Common myeloid progenitor, CD34-positive (primary cell): ENCODE measurements around the gene ARHGAP26.

ENCODE experiments used
- CTCF ChIA-PET: fragments of 350-600 bp; sonication (Branson Sonifier 250); formaldehyde crosslinking; loops from one replicate; lab custom pipeline; 2021; ENCODE audit warnings: antibody characterized with exemption; lab: Charles Lee
- POLR2A ChIA-PET: fragments of 350-600 bp; sonication (Branson Sonifier 250); formaldehyde crosslinking; loops from one replicate; lab custom pipeline; 2021; ENCODE audit warnings: antibody characterized with exemption; lab: Charles Lee
- DNase-seq, 3 donors: peaks; one replicate each; pipeline versions ENCODE4 v3.0.0 to v3.0.0-alpha.2; 2013
- H3K27ac ChIP-seq, 2 experiments: 1 replicate in 1 of 2; 2 replicates in 1 of 2; pipeline ENCODE4 v1.7.0; 2013; ENCODE audit warnings: inconsistent platforms in 2 of 2, low read length in 2 of 2, mild to moderate bottlenecking in 2 of 2, low read depth in 1 of 2, moderate library complexity in 1 of 2; ENCODE audit not compliant: severe bottlenecking in 2 of 2, insufficient read depth in 1 of 2, poor library complexity in 1 of 2
- H3K27me3 ChIP-seq, 5 experiments: replicated peaks in 2 of 5; 1 replicate in 3 of 5; 2 replicates in 2 of 5; pipeline versions ENCODE4 v1.6.1 to v1.7.0; 2013; ENCODE audit warnings: low read length in 4 of 5, mild to moderate bottlenecking in 2 of 5, moderate library complexity in 2 of 5, inconsistent platforms in 1 of 5; ENCODE audit not compliant: insufficient read depth in 5 of 5, control insufficient read depth in 4 of 5
- H3K36me3 ChIP-seq, 4 experiments: 1 replicate in 2 of 4; 2 replicates in 2 of 4; pipeline versions ENCODE4 v1.6.1 to v1.7.0; 2013; ENCODE audit warnings: low read length in 3 of 4, control low read depth in 1 of 4, mild to moderate bottlenecking in 1 of 4; ENCODE audit not compliant: control insufficient read depth in 4 of 4, insufficient read depth in 4 of 4
- H3K4me1 ChIP-seq, 4 experiments: 1 replicate in 3 of 4; 2 replicates in 1 of 4; pipeline versions ENCODE4 v1.6.1 to v1.7.1; 2013; ENCODE audit warnings: low read length in 3 of 4, mild to moderate bottlenecking in 3 of 4, control low read depth in 1 of 4, inconsistent platforms in 1 of 4, moderate library complexity in 1 of 4; ENCODE audit not compliant: control insufficient read depth in 4 of 4, insufficient read depth in 4 of 4; ENCODE audit errors: control extremely low read depth in 1 of 4
- H3K4me3 ChIP-seq, 7 experiments: 1 replicate in 4 of 7; 2 replicates in 3 of 7; pipeline versions ENCODE4 v1.5.1 to v1.7.0; 2013; ENCODE audit warnings: mild to moderate bottlenecking in 7 of 7, low read length in 6 of 7, moderate library complexity in 6 of 7, inconsistent platforms in 2 of 7, low read depth in 2 of 7, control low read depth in 1 of 7; ENCODE audit not compliant: insufficient read depth in 4 of 7, control insufficient read depth in 1 of 7; ENCODE audit errors: extremely low read depth in 1 of 7
- H3K9me3 ChIP-seq, 5 experiments: 1 replicate in 4 of 5; 2 replicates in 1 of 5; pipeline versions ENCODE4 v1.6.1 to v1.7.1; 2013; ENCODE audit warnings: low read length in 4 of 5, mild to moderate bottlenecking in 2 of 5, inconsistent platforms in 1 of 5, low read depth in 1 of 5, moderate library complexity in 1 of 5; ENCODE audit not compliant: control insufficient read depth in 4 of 5, insufficient read depth in 2 of 5; ENCODE audit errors: control extremely low read depth in 1 of 5
- WGBS: methylation state at CpG from one replicate; pipeline ENCODE4 v1.1.5; 2013; ENCODE audit not compliant: insufficient coverage; 5-methylcytosine and 5-hydroxymethylcytosine counted together

Gene ARHGAP26

DNA sequence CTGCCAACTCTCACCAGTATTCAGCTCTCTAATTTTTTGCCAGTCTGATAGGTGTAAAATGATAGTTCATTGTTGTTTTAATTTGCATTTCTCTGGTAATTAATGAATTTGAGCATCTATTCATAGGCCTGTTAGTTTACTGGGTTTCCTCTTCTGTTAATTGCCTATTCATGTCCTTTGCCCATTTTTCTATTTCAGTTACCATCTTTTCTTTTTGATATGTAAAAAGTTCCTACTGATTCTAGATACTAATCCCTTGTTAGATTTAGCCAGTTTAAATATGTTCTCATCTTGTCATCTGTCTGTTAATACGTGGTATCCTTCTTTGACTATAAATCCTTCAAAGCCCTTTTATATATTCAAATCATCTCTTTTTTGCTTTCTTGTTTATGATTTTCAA, 247.8 kb downstream of the ARHGAP26 start:
- Histone ChIP-seq H3K9me3 (peaks cover 0 to 7% (median 0%) of the 10 kb centered on the region in 5 experiments), H3K4me1 (no peaks in the 10 kb centered on the region), H3K36me3 (peaks cover 0 to 6% (median 0%) of the 10 kb centered on the region in 4 experiments), H3K27me3 (no peaks in the 10 kb centered on the region), H3K27ac (no peak overlapping the region), H3K4me3 (no peak overlapping the region)
- ChIA-PET POLR2A (no interaction called here), CTCF (no interaction called here)
- WGBS: no CpG with 5 or more reads among the region's 1 CpG
- DNase-seq: no peak

GRCh38 chr5:143019157-143019556, 249.0 kb downstream of the ARHGAP26 start:
- peak in 2 of 3 donors; percentile 24 to 51 for DNase-seq
- Histone ChIP-seq H3K36me3 (peaks cover 0 to 6% (median 0%) of the 10 kb centered on the region in 4 experiments), H3K9me3 (peaks cover 0 to 7% (median 0%) of the 10 kb centered on the region in 5 experiments), H3K4me1 (no peaks in the 10 kb centered on the region), H3K27ac (no peak overlapping the region), H3K27me3 (no peaks in the 10 kb centered on the region), H3K4me3 (no peak overlapping the region)
- 83% methylated on average over 1 of the region's 4 CpGs for WGBS
- ChIA-PET CTCF (interaction anchor here (0.6 to 1.9 kb wide), 3 partner anchors 11 to 492 kb away, joined by 3 to 5 read pairs (median 3); no protein-coding TSS in a partner anchor), POLR2A (no interaction called here)

- ChIA-PET POLR2A (interaction anchor here (0.6 kb wide), 1 partner anchor 275 kb away, joined by 3 read pairs; no protein-coding TSS in a partner anchor), CTCF (interaction anchor here (1.0 to 1.9 kb wide), 2 partner anchors 10 to 808 kb away, joined by 3 to 5 read pairs; no protein-coding TSS in a partner anchor)
- Histone ChIP-seq H3K27me3 (no peaks in the 10 kb centered on the region), H3K9me3 (peaks cover 0 to 7% (median 0%) of the 10 kb centered on the region in 5 experiments), H3K27ac (no peak overlapping the region), H3K4me3 (no peak overlapping the region), H3K4me1 (no peaks in the 10 kb centered on the region), H3K36me3 (peaks cover 0 to 6% (median 0%) of the 10 kb centered on the region in 4 experiments)
- DNase-seq: no peak
- whole genome bisulfite sequencing: 94% methylated on average over 3 of the region's 7 CpGs
These were observed 249.7 kb downstream of the ARHGAP26 start for GRCh38 chr5:143019614-143020515.

- WGBS: no CpG with 5 or more reads among the region's 2 CpGs
- Histone ChIP-seq H3K36me3 (peaks cover 0 to 6% (median 0%) of the 10 kb centered on the region in 4 experiments), H3K4me1 (no peaks in the 10 kb centered on the region), H3K27me3 (no peaks in the 10 kb centered on the region), H3K27ac (no peak overlapping the region), H3K4me3 (no peak overlapping the region), H3K9me3 (peaks cover 0 to 7% (median 0%) of the 10 kb centered on the region in 5 experiments)
- no peak for DNase-seq
- ChIA-PET CTCF (interaction anchor here (1.0 kb wide), 1 partner anchor 804 kb away, joined by 3 read pairs; no protein-coding TSS in a partner anchor), POLR2A (no interaction called here)
These were observed 251.4 kb downstream of the ARHGAP26 start for GRCh38 chr5:143021595-143021994.

- ChIA-PET POLR2A (no interaction called here), CTCF (interaction anchor here (0.9 to 1.5 kb wide), 2 partner anchors 11 to 12 kb away, joined by 3 read pairs; no protein-coding TSS in a partner anchor)
- Histone ChIP-seq H3K4me1 (no peaks in the 10 kb centered on the region), H3K9me3 (no peaks in the 10 kb centered on the region), H3K36me3 (peaks cover 0 to 6% (median 0%) of the 10 kb centered on the region in 4 experiments), H3K27ac (no peak overlapping the region), H3K27me3 (no peaks in the 10 kb centered on the region), H3K4me3 (no peak overlapping the region)
- 88% methylated on average over 7 of the region's 10 CpGs for WGBS
- DNase-seq: no peak
These were observed 253.4 kb downstream of the ARHGAP26 start for GRCh38 chr5:143023411-143024096.

- Histone ChIP-seq H3K9me3 (no peaks in the 10 kb centered on the region), H3K27ac (no peak overlapping the region), H3K4me3 (no peak overlapping the region), H3K36me3 (peaks cover 0 to 6% (median 0%) of the 10 kb centered on the region in 4 experiments), H3K4me1 (no peaks in the 10 kb centered on the region), H3K27me3 (no peaks in the 10 kb centered on the region)
- ChIA-PET CTCF (interaction anchor here (0.9 to 1.5 kb wide), 2 partner anchors 12 to 13 kb away, joined by 3 read pairs; no protein-coding TSS in a partner anchor), POLR2A (no interaction called here)
- no peak for DNase-seq
- WGBS: 87% methylated on average over 5 of the region's 5 CpGs
These were observed 254.2 kb downstream of the ARHGAP26 start for GRCh38 chr5:143024228-143024920.
